Sigmoid colon (tissue), 3 donors: Measurements from ENCODE around the gene MYO7A.

ENCODE experiments used
- CTCF ChIP-seq, 4 experiments: fragments of 450-650 bp in 3 of 4; fragments of 200-600 bp in 1 of 4; IDR thresholded peaks; one replicate each; pipeline ENCODE4 v1.5.1; 2016 to 2019; ENCODE audit warnings: antibody characterized with exemption in 4 of 4, mild to moderate bottlenecking in 3 of 4, moderate library complexity in 2 of 4
- POLR2A ChIP-seq, 2 donors: fragments of 450-650 bp; IDR thresholded peaks; one replicate each; pipeline ENCODE4 v1.6.1; 2016; ENCODE audit warnings: antibody characterized with exemption in 2 of 2, mild to moderate bottlenecking in 2 of 2, moderate library complexity in 2 of 2

- no peak for TF ChIP-seq CTCF (IDR thresholded peaks at IDR 0.05)
- TF ChIP-seq POLR2A (IDR thresholded peaks at IDR 0.05), result no peak
These were observed 9.1 kb upstream of the MYO7A start for GRCh38 chr11:77118971-77119370.
